Lower leg skin (tissue), 4 donors: ENCODE results near the gene METRN. TPM values are rescaled to one million over a fixed set of nuclear protein-coding genes. Genes with fewer than 3 reads are reported as not detected.

Experiments
- DNase-seq, 2 donors: peaks; one replicate each; pipeline ENCODE4 v3.0.0-alpha.2; 2019; ENCODE audit warnings: low spot score in 2 of 2
- H3K4me3 ChIP-seq: fragments of 200-600 bp; sonication (generic); 2 replicates; pipeline ENCODE4 v1.5.1; 2017; ENCODE audit warnings: mild to moderate bottlenecking, low read depth; ENCODE audit not compliant: poor library complexity, severe bottlenecking
- CTCF ChIP-seq, 3 donors: fragments of 450-650 bp; IDR thresholded peaks; one replicate each; pipeline ENCODE4 v1.5.1; 2016; ENCODE audit warnings: antibody characterized with exemption in 3 of 3, mild to moderate bottlenecking in 3 of 3, moderate library complexity in 2 of 3
- POLR2A ChIP-seq, 2 donors: fragments of 450-650 bp; IDR thresholded peaks; one replicate each; pipeline ENCODE4 v1.6.1; 2016 to 2017; ENCODE audit warnings: antibody characterized with exemption in 2 of 2, mild to moderate bottlenecking in 1 of 2, moderate library complexity in 1 of 2
- WGBS, 2 donors: methylation state at CpG; one replicate each; pipeline ENCODE4 v1.1.5; 2018; 5-methylcytosine and 5-hydroxymethylcytosine counted together
- intact Hi-C: fragments of 100-400 bp; cut with DNase I; formaldehyde crosslinking; loops from one replicate; pipeline ENCODE4 v1.15.0; 2023; ENCODE audit warnings: low total_unique reads
- total RNA-seq, 4 donors: library from RNA; depleted of rRNA; stranded (reverse); fragments of >200 nt; gene quantifications; one replicate each; pipeline ENCODE4 v1.1.0, GENCODE V29; 2016

The METRN gene
- total RNA-seq, 4 donors from 2014 or later: 24.2 to 48.4 (median 36.0) TPM

DNA sequence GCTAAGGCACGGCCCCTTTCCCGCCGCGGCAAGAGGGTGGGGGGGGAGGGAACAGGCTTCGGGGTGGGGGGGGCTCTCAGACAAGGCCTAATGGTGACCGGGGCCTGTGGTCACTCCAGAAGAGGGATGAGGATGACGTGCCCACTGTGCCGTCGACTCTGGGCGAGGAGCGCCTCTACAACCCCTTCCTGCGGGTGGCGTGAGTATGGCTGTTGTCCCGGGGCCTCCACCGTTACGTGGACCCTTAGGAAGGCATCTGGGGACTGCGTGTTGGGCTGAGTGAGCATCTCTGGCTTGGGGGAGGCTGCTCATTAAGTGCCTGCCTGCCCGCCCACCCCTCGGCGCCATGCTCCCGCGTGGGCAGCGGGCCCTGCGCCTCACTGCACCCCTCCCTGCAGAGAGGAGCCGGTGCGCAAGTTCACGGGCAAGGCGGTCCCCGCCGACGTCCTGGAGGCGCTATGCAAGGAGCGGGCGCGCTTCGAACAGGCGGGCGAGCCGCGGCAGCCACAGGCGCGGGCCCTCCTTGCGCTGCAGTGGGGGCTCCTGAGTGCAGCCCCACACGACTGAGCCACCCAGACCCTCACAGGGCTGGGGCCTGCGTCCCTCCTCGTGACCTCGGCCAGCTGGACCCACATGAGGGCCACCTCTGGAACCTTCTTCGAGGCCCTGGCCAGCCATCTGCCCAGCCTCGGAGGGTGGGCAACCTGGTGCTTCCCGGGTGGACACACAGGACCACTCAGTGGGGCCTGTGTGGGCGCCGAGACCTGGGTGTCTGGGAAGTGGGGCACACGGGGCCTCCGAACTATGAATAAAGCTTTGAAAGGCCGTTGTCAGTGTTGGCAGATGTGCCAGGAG is 14.2 kb downstream of the METRN start:
- intact Hi-C loops: no loop called here
- H3K4me3 ChIP-seq: no peak overlapping the region
- TF ChIP-seq POLR2A (IDR thresholded peaks at IDR 0.05) (no peak), CTCF (IDR thresholded peaks at IDR 0.05) (no peak)
- WGBS, 2 donors: 51 to 70% methylated on average over 38 to 41 of the region's 55 CpGs
- DNase-seq: no peak

- TF ChIP-seq POLR2A (IDR thresholded peaks at IDR 0.05) (no peak), CTCF (IDR thresholded peaks at IDR 0.05) (no peak)
- WGBS, 2 donors: 83 to 87% methylated on average over 28 of the region's 37 CpGs
- H3K4me3 ChIP-seq: no peak overlapping the region
- DNase-seq: no peak
- intact Hi-C loops: no loop called here
Measured at GRCh38 chr16:729768-730665, 15.1 kb downstream of the METRN start.

DNA sequence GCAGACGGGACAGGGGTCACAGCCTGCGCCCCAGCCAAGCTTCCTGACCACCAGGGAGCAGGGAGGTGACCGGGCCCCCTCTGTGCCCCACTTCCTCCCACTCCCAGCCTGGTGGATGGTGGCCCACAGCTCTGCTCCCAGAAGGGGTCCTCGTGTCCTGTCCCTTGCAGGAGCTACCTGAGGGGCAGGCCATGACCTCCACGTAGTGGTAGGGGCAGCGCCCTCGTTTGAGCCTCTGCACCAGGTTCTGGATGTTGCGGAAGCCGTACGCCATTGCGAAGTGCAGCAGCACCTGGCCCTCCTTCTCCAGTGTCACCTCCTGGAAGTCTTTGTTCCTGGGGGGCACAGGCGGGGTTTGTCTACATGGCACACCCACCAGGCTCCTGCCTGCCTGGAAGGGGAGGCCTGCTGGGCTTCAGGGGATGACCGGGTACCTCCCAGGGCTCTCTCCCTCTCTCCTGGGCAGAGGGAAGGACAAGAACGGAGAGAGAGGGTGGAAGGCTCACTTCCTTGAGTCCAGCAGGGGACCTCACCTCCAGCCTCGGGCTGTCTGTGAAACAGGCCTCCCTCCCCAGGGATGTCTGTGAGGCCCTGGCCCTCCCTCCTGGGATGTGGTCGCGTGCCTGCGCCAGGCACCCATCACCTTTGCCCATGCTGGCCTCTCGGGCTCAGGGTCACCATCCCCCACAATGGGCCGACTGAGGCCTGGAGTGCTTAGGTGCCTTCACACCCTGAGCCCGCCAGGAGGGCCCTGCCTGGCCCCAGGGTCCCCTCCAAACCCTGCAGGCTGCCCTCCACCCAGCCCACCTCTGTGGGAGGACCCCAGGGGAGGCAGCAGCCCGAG is 16.0 kb downstream of the METRN start:
- DNase-seq: no peak
- no peak overlapping the region for H3K4me3 ChIP-seq
- TF ChIP-seq CTCF (IDR thresholded peaks at IDR 0.05): no peak
- no peak for TF ChIP-seq POLR2A (IDR thresholded peaks at IDR 0.05)
- 86 to 92% methylated on average over 12 to 21 of the region's 22 CpGs for WGBS, 2 donors
- intact Hi-C loops: no loop called here

- no peak overlapping the region for H3K4me3 ChIP-seq
- no peak for DNase-seq
- 92 to 95% methylated on average over 12 of the region's 12 CpGs for WGBS, 2 donors
- intact Hi-C loops: no loop called here
- no peak for TF ChIP-seq POLR2A (IDR thresholded peaks at IDR 0.05)
- no peak for TF ChIP-seq CTCF (IDR thresholded peaks at IDR 0.05)
Measured at GRCh38 chr16:732332-732731, 17.4 kb downstream of the METRN start.

DNA sequence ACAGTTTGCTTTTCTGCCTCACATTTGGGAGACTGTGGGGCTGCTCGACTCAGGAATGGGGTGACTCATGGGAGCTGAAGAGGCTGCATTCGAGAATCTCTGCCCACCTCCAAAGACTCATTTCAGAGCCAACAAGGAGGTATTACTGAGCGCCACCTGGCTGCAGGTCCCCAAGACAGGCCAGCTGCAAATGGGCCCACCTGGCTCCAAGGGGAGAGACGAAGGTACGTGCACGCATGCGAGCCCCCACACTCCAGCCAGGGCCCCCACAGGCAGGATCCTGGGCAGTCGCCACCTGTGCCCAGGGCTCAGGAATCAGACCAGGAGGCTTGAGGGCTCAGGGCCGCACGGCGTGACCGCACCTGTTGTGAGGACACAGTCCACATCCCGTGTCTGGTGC is 18.0 kb downstream of the METRN start:
- TF ChIP-seq POLR2A (IDR thresholded peaks at IDR 0.05) (no peak), CTCF (IDR thresholded peaks at IDR 0.05) (no peak)
- H3K4me3 ChIP-seq: no peak overlapping the region
- no peak for DNase-seq
- intact Hi-C loops: no loop called here
- 91 to 96% methylated on average over 7 to 11 of the region's 13 CpGs for WGBS, 2 donors
